DMS 273 (cell line): Measurements from ENCODE around the gene GATA6.

Source experiments
- DNase-seq: peaks from one replicate; lab custom pipeline; 2025; ENCODE audit not compliant: unreplicated experiment; lab: John Stamatoyannopoulos, UW

GATA6 gene

GRCh38 chr18:22166069-22166950, 3.1 kb upstream of the GATA6 start:
- peak; percentile 7 for DNase-seq

- DNase-seq, result no peak
Measured at GRCh38 chr18:22167091-22167470, 2.3 kb upstream of the GATA6 start.

- DNase-seq, result peak; percentile 59
Measured at GRCh38 chr18:22167471-22168241, 1.7 kb upstream of the GATA6 start.

- peak; percentile 53 for DNase-seq
Measured at GRCh38 chr18:22168360-22168921, 948 bp upstream of the GATA6 start.

GRCh38 chr18:22169889-22170420, 566 bp downstream of the GATA6 start:
- no peak for DNase-seq

GRCh38 chr18:22170421-22171257, 1.2 kb downstream of the GATA6 start:
- peak; percentile 62 for DNase-seq

- peak; percentile 36 for DNase-seq
Measured at GRCh38 chr18:22171258-22172119, 2.1 kb downstream of the GATA6 start.

GRCh38 chr18:22172120-22172582, 2.8 kb downstream of the GATA6 start:
- DNase-seq, result no peak

GRCh38 chr18:22172594-22173049, 3.2 kb downstream of the GATA6 start:
- DNase-seq, result no peak

- DNase-seq, result no peak
Measured at GRCh38 chr18:22173221-22173927, 4.0 kb downstream of the GATA6 start.

GRCh38 chr18:22173928-22174301, 4.5 kb downstream of the GATA6 start:
- no peak for DNase-seq

GRCh38 chr18:22174341-22175145, 5.2 kb downstream of the GATA6 start:
- no peak for DNase-seq

- no peak for DNase-seq
Measured at GRCh38 chr18:22175346-22175745, 6.0 kb downstream of the GATA6 start.

GRCh38 chr18:22176420-22177326, 7.3 kb downstream of the GATA6 start:
- DNase-seq, result no peak

- no peak for DNase-seq
Measured at GRCh38 chr18:22177327-22177871, 8.0 kb downstream of the GATA6 start.

GRCh38 chr18:22179174-22179573, 9.8 kb downstream of the GATA6 start:
- no peak for DNase-seq

- no peak for DNase-seq
Measured at GRCh38 chr18:22179631-22180030, 10.2 kb downstream of the GATA6 start.
